RWPE1 (cell line): ENCODE results near the gene RFX4.

Source experiments
- CTCF ChIA-PET: fragments of 350-600 bp; sonication (Branson Sonifier 250); formaldehyde crosslinking; extraction: SDS; loops from one replicate; lab custom pipeline; 2021; lab: Yijun Ruan, JAX
- POLR2A ChIA-PET: fragments of 400-600 bp; formaldehyde crosslinking; extraction: SDS; loops from one replicate; lab custom pipeline; 2020; ENCODE audit warnings: antibody characterized with exemption; ENCODE audit not compliant: low non-redundant PET; lab: Yijun Ruan, JAX
- DNase-seq: peaks from one replicate; pipeline ENCODE4 v3.0.0; 2012; ENCODE audit warnings: low spot score
- H3K27ac ChIP-seq: fragments of 450-650 bp; 2 replicates; pipeline ENCODE4 v1.5.1; 2017
- CTCF ChIP-seq: fragments of 450-650 bp; conservative IDR thresholded peaks from 2 replicates; pipeline ENCODE4 v1.5.1; 2017; ENCODE audit warnings: low read depth, mild to moderate bottlenecking

Gene RFX4

GRCh38 chr12:106680280-106680679 is 97.5 kb downstream of the RFX4 start:
- no peak for TF ChIP-seq CTCF
- H3K27ac ChIP-seq, result no peak overlapping the region
- POLR2A ChIA-PET, result no interaction called here
- no peak for DNase-seq
- CTCF ChIA-PET, result no interaction called here

- H3K27ac ChIP-seq, result no peak overlapping the region
- no peak for DNase-seq
- TF ChIP-seq CTCF, result no peak
- POLR2A ChIA-PET, result no interaction called here
- CTCF ChIA-PET, result no interaction called here
Observed at GRCh38 chr12:106681210-106681609, 98.4 kb downstream of the RFX4 start.

- ChIA-PET CTCF (interaction anchor here (0.7 kb wide), 1 partner anchor 10 kb away, joined by 3 read pairs; no protein-coding TSS in a partner anchor), POLR2A (no interaction called here)
- DNase-seq, result no peak
- no peak overlapping the region for H3K27ac ChIP-seq
- TF ChIP-seq CTCF, result no peak
Observed at GRCh38 chr12:106682594-106683234, 99.9 kb downstream of the RFX4 start.

GRCh38 chr12:106684497-106684896 is 101.7 kb downstream of the RFX4 start:
- ChIA-PET POLR2A (no interaction called here), CTCF (interaction anchor here (0.6 kb wide), 1 partner anchor 224 kb away, joined by 3 read pairs; no protein-coding TSS in a partner anchor)
- H3K27ac ChIP-seq, result no peak overlapping the region
- no peak for DNase-seq
- TF ChIP-seq CTCF, result no peak

- TF ChIP-seq CTCF, result no peak
- DNase-seq, result no peak
- H3K27ac ChIP-seq, result no peak overlapping the region
- CTCF ChIA-PET, result interaction anchor here (0.7 kb wide), 1 partner anchor 44 kb away, joined by 3 read pairs; no protein-coding TSS in a partner anchor
- POLR2A ChIA-PET, result no interaction called here
Observed at GRCh38 chr12:106685381-106685780, 102.6 kb downstream of the RFX4 start.

GRCh38 chr12:106687672-106688071 is 104.9 kb downstream of the RFX4 start:
- no peak overlapping the region for H3K27ac ChIP-seq
- TF ChIP-seq CTCF, result no peak
- CTCF ChIA-PET, result interaction anchor here (0.6 kb wide), 1 partner anchor 228 kb away, joined by 4 read pairs; no protein-coding TSS in a partner anchor
- no peak for DNase-seq
- POLR2A ChIA-PET, result no interaction called here
